ENCODE data around the gene RESF1.
A peak's percentile ranks its signal among the peaks of the same experiment; 100 is the strongest.

The RESF1 gene

DNA sequence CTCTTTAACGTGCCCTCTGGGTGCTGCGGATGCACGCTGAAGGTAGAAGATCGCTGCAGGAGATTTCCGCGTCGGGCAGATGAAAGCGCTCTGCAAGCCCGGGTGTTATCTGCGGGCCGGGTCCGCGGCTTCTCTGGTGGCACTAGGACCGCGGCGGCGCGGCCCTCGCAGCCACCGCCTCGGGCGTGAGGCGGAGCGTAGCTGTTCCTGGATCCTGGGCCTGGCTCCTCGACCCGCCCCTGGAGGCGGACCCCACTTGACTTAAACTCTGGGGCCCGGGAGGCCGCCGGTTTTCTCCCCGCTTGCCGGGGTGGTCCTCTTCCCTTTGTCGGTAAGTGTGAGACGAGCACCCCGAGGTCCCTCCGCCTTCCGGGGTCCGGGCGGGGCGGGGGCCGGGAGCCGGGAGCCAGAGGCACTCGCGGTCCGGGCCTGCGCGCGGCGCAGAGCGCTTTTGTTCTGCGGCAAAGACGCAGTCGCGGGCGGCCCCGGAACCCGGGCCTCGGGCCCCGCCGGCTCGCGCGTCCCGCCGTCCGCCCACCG is at the start of gene RESF1:
TSS of gene RESF1 (plus strand) at position 255 of the 540 bp plus-strand sequence. CDS start 21,541 bp downstream, outside the sequence.
- CTCF ChIA-PET, result interaction anchor here (1.0 to 3.3 kb wide), 3 partner anchors 9 to 277 kb away, joined by 3 to 9 read pairs (median 3); no protein-coding TSS in a partner anchor
- DNase-seq (ENCODE audit: low read depth, low spot score), result no peak
- TF ChIP-seq, protein P1, sequence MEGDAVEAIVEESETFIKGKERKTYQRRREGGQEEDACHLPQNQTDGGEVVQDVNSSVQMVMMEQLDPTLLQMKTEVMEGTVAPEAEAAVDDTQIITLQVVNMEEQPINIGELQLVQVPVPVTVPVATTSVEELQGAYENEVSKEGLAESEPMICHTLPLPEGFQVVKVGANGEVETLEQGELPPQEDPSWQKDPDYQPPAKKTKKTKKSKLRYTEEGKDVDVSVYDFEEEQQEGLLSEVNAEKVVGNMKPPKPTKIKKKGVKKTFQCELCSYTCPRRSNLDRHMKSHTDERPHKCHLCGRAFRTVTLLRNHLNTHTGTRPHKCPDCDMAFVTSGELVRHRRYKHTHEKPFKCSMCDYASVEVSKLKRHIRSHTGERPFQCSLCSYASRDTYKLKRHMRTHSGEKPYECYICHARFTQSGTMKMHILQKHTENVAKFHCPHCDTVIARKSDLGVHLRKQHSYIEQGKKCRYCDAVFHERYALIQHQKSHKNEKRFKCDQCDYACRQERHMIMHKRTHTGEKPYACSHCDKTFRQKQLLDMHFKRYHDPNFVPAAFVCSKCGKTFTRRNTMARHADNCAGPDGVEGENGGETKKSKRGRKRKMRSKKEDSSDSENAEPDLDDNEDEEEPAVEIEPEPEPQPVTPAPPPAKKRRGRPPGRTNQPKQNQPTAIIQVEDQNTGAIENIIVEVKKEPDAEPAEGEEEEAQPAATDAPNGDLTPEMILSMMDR (IDR thresholded peaks at IDR 0.05; ENCODE audit: insufficient read depth, low read length, missing control alignments), result no peak
- POLR2A ChIA-PET, result interaction anchor here (0.9 to 1.0 kb wide), 2 partner anchors 198 to 300 kb away, joined by 3 read pairs; no protein-coding TSS in a partner anchor
- H3K4me3 ChIP-seq (ENCODE audit: low read depth, low read length), result peak within 1 kb of the TSS; percentile 81

GRCh38 chr12:31914927-31915326 is 44.3 kb upstream of the RESF1 start:
- CTCF ChIA-PET, result no interaction called here
- TF ChIP-seq, protein P1 (IDR thresholded peaks at IDR 0.05; ENCODE audit: insufficient read depth, low read length, missing control alignments), result no peak
- DNase-seq (ENCODE audit: low read depth, low spot score), result no peak
- POLR2A ChIA-PET, result no interaction called here
- H3K4me3 ChIP-seq (ENCODE audit: low read depth, low read length), result no peak overlapping the region

GRCh38 chr12:31915446-31915845 is 43.8 kb upstream of the RESF1 start:
- ChIA-PET CTCF (no interaction called here), POLR2A (no interaction called here)
- H3K4me3 ChIP-seq (ENCODE audit: low read depth, low read length), result no peak overlapping the region
- no peak for DNase-seq (ENCODE audit: low read depth, low spot score)
- TF ChIP-seq, protein P1 (IDR thresholded peaks at IDR 0.05; ENCODE audit: insufficient read depth, low read length, missing control alignments), result no peak

DNA sequence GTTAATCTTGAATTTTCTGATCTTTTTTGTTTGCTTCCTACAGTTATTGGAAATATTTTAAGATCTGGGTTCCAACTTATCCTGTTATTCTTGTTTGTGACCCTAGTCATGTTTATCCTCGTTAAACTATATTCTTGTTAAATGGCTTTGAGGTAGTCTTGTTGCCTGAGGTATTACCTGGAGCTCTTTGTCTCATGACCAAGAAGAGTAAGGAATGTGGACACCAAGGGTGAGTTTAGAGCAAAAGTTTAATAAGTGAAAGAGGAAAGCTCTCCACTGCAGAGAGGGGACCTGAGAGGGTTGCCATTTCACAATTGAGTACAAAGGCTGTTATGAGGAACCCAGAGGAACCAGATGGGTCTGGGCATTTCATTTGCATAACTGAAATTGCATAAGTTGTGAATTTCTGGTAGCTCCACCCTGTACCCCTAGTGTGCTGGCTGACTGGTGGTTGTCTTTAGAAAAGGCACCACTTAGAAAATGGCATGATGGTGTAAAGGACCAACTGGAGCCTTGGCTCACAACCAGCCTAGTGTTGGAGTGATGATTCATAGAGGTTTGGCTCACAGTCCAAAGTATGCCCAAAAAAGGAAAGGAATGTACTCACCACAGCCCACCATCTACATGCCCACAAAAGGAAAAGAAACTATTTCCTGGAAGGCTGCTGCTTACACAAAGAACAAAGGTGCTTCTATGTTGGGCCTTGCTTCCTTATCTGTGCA is 36.7 kb upstream of the RESF1 start:
- ChIA-PET POLR2A (no interaction called here), CTCF (no interaction called here)
- TF ChIP-seq, protein P1 (IDR thresholded peaks at IDR 0.05; ENCODE audit: insufficient read depth, low read length, missing control alignments), result no peak
- no peak for DNase-seq (ENCODE audit: low read depth, low spot score)
- no peak overlapping the region for H3K4me3 ChIP-seq (ENCODE audit: low read depth, low read length)

DNA sequence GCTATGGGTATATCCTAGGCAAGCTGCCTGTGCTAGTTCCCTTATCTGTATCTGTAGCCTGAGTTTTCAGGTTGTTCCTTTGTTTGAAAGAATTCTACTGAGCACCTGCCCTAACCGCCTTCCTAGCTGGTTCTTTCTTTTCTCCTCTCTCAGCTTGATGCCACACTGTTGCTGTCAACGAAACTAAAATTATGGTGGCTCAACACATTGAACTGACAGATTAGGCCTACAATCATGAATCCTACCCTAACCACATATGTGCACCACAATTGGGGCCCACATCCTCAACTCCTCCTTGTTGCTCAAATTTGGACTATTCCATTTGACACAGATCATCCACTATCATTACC is 36.2 kb upstream of the RESF1 start:
- ChIA-PET POLR2A (no interaction called here), CTCF (no interaction called here)
- no peak overlapping the region for H3K4me3 ChIP-seq (ENCODE audit: low read depth, low read length)
- no peak for DNase-seq (ENCODE audit: low read depth, low spot score)
- TF ChIP-seq, protein P1 (IDR thresholded peaks at IDR 0.05; ENCODE audit: insufficient read depth, low read length, missing control alignments), result no peak

- POLR2A ChIA-PET, result no interaction called here
- no peak overlapping the region for H3K4me3 ChIP-seq (ENCODE audit: low read depth, low read length)
- CTCF ChIA-PET, result no interaction called here
- no peak for DNase-seq (ENCODE audit: low read depth, low spot score)
- TF ChIP-seq, protein P1 (IDR thresholded peaks at IDR 0.05; ENCODE audit: insufficient read depth, low read length, missing control alignments), result no peak
Observed at GRCh38 chr12:31928246-31929026, 30.8 kb upstream of the RESF1 start.
